HCEC 1CT (cell line): ENCODE results near the gene CFAP54.
"Not testable (repeated sequence)": the region's sequence is repeated elsewhere in the genome, so short reads cannot be mapped to it uniquely, and the experiment has no call there.

Source experiments
- DNase-seq: peaks from one replicate; pipeline ENCODE4 v3.0.0-alpha.2; 2017

Gene CFAP54

GRCh38 chr12:96478011-96478410 lies 11.4 kb upstream of the CFAP54 start:
- DNase-seq, result no peak

GRCh38 chr12:96482086-96482485 lies 7.3 kb upstream of the CFAP54 start:
- DNase-seq, result no peak

- no peak for DNase-seq
These were observed 6.3 kb upstream of the CFAP54 start for GRCh38 chr12:96483116-96483515.

GRCh38 chr12:96486751-96487613 lies 2.4 kb upstream of the CFAP54 start:
- peak; percentile 90 for DNase-seq

GRCh38 chr12:96487634-96488033 lies 1.7 kb upstream of the CFAP54 start:
- DNase-seq, result no peak

GRCh38 chr12:96493106-96493505 lies 3.7 kb downstream of the CFAP54 start:
- DNase-seq, result peak; percentile 66

- DNase-seq, result not testable (repeated sequence)
These were observed 4.8 kb downstream of the CFAP54 start for GRCh38 chr12:96494154-96494553.

- DNase-seq, result no peak
These were observed 5.8 kb downstream of the CFAP54 start for GRCh38 chr12:96495155-96495554.

GRCh38 chr12:96495841-96496545 lies 6.6 kb downstream of the CFAP54 start:
- DNase-seq, result no peak

GRCh38 chr12:96496944-96497343 lies 7.6 kb downstream of the CFAP54 start:
- no peak for DNase-seq

GRCh38 chr12:96497855-96498254 lies 8.5 kb downstream of the CFAP54 start:
- no peak for DNase-seq

- DNase-seq, result peak; percentile 43
These were observed 11.3 kb downstream of the CFAP54 start for GRCh38 chr12:96500693-96501092.

- peak; percentile 75 for DNase-seq
These were observed 11.9 kb downstream of the CFAP54 start for GRCh38 chr12:96501133-96501761.

- DNase-seq, result no peak
These were observed 12.5 kb downstream of the CFAP54 start for GRCh38 chr12:96501908-96502307.

- DNase-seq, result no peak
These were observed 13.1 kb downstream of the CFAP54 start for GRCh38 chr12:96502477-96502876.

- DNase-seq, result no peak
These were observed 13.7 kb downstream of the CFAP54 start for GRCh38 chr12:96502949-96503532.

GRCh38 chr12:96503976-96504375 lies 14.6 kb downstream of the CFAP54 start:
- no peak for DNase-seq

- no peak for DNase-seq
These were observed 17.4 kb downstream of the CFAP54 start for GRCh38 chr12:96506776-96507175.

GRCh38 chr12:96510306-96510764 lies 21.0 kb downstream of the CFAP54 start:
- DNase-seq, result no peak

- DNase-seq, result no peak
These were observed 23.8 kb downstream of the CFAP54 start for GRCh38 chr12:96513166-96513565.

GRCh38 chr12:96513681-96514080 lies 24.3 kb downstream of the CFAP54 start:
- no peak for DNase-seq

GRCh38 chr12:96514328-96514727 lies 25.0 kb downstream of the CFAP54 start:
- DNase-seq, result no peak
